KBM-7 (cell line): Measurements from ENCODE around the gene GLYATL1B.
"Not testable (repeated sequence)": the region's sequence is repeated elsewhere in the genome, so short reads cannot be mapped to it uniquely, and the experiment has no call there.

Experiments
- DNase-seq: peaks from one replicate; pipeline ENCODE4 v3.0.0-alpha.2; 2015
- in situ Hi-C: fragments of 300-500 bp; cut with MboI; formaldehyde crosslinking; loops from 2 replicates; pipeline ENCODE4 v1.14.3; 2020; ENCODE audit warnings: low sequenced_read_pairs, low pct_unique_long_range_greater_than_20kb, mixed read lengths

GLYATL1B gene

GRCh38 chr11:59086007-59086406 lies at the start of gene GLYATL1B:
Gene GLYATL1B, plus strand, starts transcription at chr11:59086307. Its CDS starts 0 bp downstream, at chr11:59086307.
- in situ Hi-C loops, DNase-seq: not testable (repeated sequence)

GRCh38 chr11:59036542-59036941 lies 49.6 kb upstream of the GLYATL1B start:
- in situ Hi-C loops: not testable (repeated sequence)

GRCh38 chr11:59037434-59037833 lies 48.7 kb upstream of the GLYATL1B start:
- peak; percentile 27 for DNase-seq
- in situ Hi-C loops: not testable (repeated sequence)

More at GRCh38 chr11:59036542-59036941, 49.6 kb upstream of the GLYATL1B start:
- not testable (repeated sequence) for DNase-seq

GRCh38 chr11:59040607-59041006 lies 45.5 kb upstream of the GLYATL1B start:
- DNase-seq: no peak
- in situ Hi-C loops: no loop called here

- in situ Hi-C loops, DNase-seq: not testable (repeated sequence)
Measured at GRCh38 chr11:59051383-59051782, 34.7 kb upstream of the GLYATL1B start.

GRCh38 chr11:59052355-59052754 lies 33.8 kb upstream of the GLYATL1B start:
- DNase-seq, in situ Hi-C loops: not testable (repeated sequence)

GRCh38 chr11:59053387-59053786 lies 32.7 kb upstream of the GLYATL1B start:
- in situ Hi-C loops: no loop called here
- DNase-seq: peak; percentile 67

GRCh38 chr11:59058120-59059033 lies 27.7 kb upstream of the GLYATL1B start:
- peak; percentile 97 for DNase-seq
- in situ Hi-C loops: not testable (repeated sequence)

GRCh38 chr11:59060096-59060495 lies 26.0 kb upstream of the GLYATL1B start:
- DNase-seq, in situ Hi-C loops: not testable (repeated sequence)

GRCh38 chr11:59062602-59063529 lies 23.2 kb upstream of the GLYATL1B start:
- DNase-seq: no peak
- in situ Hi-C loops: no loop called here

- DNase-seq, in situ Hi-C loops: not testable (repeated sequence)
Measured at GRCh38 chr11:59063996-59064727, 21.9 kb upstream of the GLYATL1B start.

- no peak for DNase-seq
- in situ Hi-C loops: no loop called here
Measured at GRCh38 chr11:59069087-59069486, 17.0 kb upstream of the GLYATL1B start.

- in situ Hi-C loops: no loop called here
- DNase-seq: peak; percentile 72
Measured at GRCh38 chr11:59076876-59077571, 9.1 kb upstream of the GLYATL1B start.

- in situ Hi-C loops: no loop called here
Measured at GRCh38 chr11:59078435-59078834, 7.7 kb upstream of the GLYATL1B start.

GRCh38 chr11:59079086-59079485 lies 7.0 kb upstream of the GLYATL1B start:
- no peak for DNase-seq
- in situ Hi-C loops: no loop called here

More at GRCh38 chr11:59078435-59078834, 7.7 kb upstream of the GLYATL1B start:
- peak; percentile 42 for DNase-seq

- DNase-seq, in situ Hi-C loops: not testable (repeated sequence)
Measured at GRCh38 chr11:59080421-59080820, 5.7 kb upstream of the GLYATL1B start.

- DNase-seq, in situ Hi-C loops: not testable (repeated sequence)
Measured at GRCh38 chr11:59081430-59082020, 4.6 kb upstream of the GLYATL1B start.

- no peak for DNase-seq
- in situ Hi-C loops: no loop called here
Measured at GRCh38 chr11:59088162-59088561, 2.1 kb downstream of the GLYATL1B start.
